ENCODE data around the gene CWC15.
"Not testable (repeated sequence)": the region's sequence is repeated elsewhere in the genome, so short reads cannot be mapped to it uniquely, and the experiment has no call there.

CWC15 gene

DNA sequence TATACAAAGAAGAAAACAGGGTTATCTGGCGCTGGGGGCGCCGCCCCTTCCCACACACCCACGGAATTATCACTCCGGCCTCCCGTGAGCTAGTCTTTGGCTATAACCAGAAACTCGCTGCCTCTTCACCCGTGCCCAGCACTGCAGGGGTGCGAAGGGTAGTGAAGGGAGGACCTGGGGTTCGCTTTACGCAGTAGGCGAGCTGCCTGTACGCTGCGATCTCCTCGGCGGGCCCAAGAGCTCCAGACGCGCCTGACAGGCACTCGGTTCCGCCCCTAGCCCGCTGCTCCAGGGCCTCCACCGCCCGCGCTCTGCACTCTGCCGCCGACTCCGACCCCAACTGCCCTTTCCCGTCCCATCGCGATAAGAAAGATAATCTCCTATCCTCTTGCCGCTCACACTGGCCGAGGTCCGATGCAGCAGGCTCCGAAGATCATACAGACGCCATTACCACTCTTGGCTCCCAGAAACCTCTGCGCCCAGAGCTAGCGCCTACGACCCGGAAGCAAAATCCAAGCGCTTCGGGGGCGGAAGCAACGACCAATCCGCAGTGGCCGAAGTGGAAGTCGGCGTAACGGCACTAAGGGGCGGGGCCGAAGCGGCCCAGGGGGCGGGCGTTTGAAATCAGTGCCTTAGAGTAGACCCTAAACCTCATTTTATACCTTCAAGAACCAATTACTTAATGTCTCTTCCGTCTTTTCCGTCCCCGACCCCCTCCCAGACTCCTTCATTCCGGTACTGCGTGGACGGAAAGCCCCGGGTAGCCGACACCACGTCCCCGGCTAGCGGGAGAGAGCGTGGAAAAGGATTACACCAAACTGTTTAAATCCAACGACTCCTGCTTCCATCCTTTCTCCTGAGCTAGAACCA lies at the start of gene CWC15, which contains the start of gene KDM4D:
TSS of gene CWC15 (minus strand) at position 458 of the 870 bp plus-strand sequence. CDS start 1,371 bp downstream, outside the sequence.
TSS of gene KDM4D (plus strand) at position 611 of the 870 bp plus-strand sequence. CDS start 23,664 bp downstream, outside the sequence.
- DNase-seq: peak; percentile 97

DNA sequence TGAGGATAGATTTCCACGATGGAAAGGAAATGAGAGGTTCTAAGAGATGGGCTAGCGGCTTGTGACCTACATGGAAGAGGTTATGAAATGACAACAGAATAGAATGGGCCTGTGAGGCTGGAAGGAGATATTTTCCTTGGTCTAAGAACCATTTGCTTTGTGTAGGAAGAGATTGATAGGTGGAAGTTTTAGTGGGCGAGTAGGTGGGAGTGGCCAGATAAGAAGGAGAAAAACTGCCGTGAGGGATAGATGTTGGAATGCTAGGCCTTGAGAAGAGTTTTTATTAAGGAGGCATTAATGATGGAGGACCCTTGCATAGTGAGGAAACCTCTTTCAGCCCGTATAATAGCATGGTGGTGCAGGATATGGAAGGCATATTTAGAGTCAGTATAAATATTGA lies 48.1 kb upstream of the CWC15 start:
- DNase-seq: not testable (repeated sequence)

DNA sequence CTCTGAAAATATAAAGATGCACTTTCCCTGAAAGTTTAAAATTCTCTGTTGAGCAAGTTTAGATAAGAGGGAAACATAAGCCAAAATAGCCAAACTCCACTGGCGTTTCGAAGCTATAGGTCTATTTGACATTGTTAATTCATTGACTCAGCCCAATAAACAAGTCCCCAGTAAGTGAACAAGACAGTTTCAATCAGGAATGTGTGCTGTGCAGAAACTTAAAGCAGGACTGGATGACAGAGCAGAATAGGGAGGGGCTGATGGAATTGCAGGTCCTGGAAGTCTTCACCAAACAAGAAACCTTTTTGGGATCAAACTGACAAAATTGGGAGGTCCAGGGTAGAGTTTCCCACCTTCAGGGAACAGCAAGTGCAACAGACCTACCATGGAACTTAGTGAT lies 42.8 kb upstream of the CWC15 start:
- no peak for DNase-seq

DNA sequence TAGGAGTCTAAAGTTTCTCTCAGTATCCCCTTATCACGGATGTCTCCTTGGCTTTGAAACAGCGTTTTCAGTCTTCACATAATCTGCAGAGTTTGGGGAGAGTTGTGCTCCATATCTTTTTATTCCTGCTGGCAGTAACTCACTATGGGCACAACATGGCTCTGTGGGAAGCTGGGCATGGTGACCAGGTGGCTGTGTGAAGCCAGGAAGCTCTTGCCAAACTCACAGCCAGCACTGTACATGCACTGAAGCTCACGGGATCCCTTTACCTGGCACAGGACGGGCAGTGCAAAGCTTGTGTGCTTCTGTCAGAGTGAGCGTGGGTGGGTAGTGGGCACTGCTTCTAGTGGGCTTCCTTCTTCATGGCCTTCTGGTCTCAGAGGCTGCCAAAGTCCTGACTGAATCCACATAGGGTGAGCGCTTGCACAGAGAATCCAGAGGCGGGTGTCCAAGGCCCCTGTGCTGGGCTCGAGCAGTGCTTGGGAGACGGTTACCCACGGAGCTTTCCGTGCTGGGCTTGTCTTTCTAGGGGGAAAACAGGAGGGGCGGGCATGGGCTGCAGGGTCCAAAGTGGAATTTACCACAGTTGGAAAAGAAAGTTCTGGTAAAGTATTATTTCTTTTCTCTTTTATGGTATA lies 40.9 kb upstream of the CWC15 start:
- no peak for DNase-seq

DNA sequence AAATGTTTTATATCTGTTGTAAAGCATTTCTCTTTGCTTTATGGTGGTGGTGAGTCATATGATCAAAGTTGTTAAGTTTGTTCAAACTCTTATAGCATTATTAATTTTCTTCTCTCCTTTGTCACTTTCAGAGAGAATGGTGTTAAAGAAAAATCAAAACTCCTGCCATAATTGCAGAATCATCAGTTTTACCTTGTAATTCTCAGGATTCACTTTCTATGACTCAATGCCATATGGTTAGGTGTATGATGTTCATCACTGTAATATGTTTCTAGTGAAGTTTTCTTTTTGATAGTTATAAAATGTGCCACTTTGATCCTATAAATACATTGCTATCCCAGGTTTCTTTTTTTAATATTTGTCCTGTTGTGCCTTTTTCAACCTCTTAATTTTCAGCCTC lies 38.0 kb upstream of the CWC15 start:
- DNase-seq: no peak

DNA sequence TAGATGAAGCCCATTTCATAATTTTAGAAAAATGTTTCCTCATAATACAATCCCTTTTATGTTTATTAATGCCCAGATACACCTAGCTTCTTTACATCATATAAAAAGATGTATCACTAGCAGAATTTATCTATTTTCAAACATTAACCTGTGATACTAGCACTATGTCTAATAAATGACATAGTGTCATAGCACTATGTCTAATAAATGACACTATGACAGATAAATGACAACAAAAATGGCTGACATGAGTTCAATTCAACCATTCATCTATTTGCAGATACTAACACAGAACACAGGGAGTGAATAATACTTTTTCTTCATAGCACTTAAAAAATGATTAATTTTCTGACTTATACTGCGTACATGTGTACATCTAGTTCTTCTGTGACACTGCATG lies 32.3 kb upstream of the CWC15 start:
- no peak for DNase-seq

DNA sequence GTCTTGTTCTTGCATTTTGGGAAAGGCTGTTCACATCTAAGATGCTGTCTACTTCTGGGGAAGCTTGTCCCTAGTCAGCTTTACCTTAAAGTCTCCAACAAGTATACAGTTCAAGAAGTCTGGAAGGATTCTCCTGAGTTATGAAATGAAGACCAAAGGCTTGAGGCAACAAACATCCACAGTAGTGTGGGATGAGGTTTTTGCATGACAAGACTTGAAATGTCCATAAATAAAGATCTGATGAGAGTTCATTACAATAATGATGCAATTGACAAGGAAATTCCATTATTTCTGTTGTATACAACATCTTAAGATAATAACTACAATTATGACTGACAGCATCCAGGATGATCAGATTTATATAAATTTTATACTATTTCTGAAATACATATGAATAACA lies 30.4 kb upstream of the CWC15 start:
- DNase-seq: no peak

DNA sequence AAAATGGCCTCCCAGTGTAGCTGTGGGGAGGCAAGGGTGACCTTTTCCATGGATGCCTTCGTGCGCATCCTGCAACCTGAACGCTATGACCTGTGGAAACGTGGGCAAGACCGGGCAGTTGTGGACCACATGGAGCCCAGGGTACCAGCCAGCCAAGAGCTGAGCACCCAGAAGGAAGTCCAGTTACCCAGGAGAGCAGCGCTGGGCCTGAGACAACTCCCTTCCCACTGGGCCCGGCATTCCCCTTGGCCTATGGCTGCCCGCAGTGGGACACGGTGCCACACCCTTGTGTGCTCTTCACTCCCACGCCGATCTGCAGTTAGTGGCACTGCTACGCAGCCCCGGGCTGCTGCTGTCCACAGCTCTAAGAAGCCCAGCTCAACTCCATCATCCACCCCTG lies 24.9 kb upstream of the CWC15 start:
- DNase-seq: no peak

DNA sequence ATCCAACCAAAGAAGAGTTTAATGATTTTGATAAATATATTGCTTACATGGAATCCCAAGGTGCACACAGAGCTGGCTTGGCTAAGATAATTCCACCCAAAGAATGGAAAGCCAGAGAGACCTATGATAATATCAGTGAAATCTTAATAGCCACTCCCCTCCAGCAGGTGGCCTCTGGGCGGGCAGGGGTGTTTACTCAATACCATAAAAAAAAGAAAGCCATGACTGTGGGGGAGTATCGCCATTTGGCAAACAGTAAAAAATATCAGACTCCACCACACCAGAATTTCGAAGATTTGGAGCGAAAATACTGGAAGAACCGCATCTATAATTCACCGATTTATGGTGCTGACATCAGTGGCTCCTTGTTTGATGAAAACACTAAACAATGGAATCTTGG lies 24.1 kb upstream of the CWC15 start:
- DNase-seq: peak; percentile 21

DNA sequence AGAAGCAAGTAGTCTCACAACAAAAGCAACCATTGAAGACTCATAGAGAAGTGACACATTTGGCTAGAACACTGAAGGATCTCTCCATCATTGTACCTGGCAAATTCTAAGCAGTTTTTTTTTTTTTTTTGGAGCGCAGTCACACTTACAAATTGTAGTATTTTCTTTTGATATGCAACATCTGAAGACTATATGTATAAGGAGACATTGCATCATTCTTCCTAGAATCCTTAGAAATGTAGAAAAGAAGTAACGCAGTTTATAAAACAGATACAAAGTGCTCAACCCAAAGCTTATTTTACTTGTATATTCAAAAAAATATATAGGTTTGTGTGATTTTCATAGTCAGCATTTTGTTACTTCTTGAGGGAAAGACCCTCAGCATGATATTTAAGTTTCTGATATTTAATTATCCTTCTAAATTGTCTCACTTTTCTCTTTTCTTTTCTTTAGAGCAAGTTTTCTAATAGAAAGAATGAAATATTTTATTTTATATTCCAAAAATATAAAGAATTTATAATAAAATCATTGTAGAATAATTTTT lies 20.1 kb upstream of the CWC15 start:
- DNase-seq: no peak

DNA sequence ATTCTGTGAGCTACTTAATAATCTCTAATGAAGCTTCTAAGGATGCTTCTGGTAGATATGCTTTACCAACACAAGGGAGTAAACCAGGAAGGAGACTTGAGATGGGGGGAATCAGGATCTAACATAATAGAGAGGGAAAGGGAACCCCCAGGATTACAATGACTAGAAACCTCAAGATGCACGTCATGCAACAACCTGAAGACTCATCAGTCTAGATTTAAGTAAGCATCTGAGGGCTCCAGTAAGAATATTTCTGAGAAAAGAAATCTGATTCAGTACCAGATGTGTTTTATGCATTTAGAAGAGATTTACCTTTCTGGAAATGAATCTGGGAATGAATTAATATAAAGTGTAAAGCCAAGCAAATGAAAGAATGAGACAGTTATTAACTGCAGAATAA lies 15.4 kb upstream of the CWC15 start:
- no peak for DNase-seq

DNA sequence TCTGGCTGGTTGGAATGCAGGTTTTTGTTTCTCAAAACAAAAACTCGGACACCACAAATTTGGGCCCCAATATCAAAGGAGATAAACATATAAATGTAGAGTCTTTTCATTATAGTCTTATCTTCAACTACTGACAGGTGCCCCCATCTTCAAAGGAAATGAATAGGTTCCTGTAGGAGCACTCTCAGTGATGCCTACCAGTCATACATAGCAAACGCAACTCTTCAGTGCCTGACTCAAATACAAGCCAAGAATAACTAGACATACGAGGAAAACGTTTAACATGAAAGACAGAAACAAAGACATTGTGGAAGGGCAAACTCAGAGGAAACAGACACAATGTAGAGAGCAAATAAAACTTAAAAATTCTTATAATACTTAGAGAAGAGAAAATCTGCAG lies 14.0 kb upstream of the CWC15 start:
- no peak for DNase-seq

DNA sequence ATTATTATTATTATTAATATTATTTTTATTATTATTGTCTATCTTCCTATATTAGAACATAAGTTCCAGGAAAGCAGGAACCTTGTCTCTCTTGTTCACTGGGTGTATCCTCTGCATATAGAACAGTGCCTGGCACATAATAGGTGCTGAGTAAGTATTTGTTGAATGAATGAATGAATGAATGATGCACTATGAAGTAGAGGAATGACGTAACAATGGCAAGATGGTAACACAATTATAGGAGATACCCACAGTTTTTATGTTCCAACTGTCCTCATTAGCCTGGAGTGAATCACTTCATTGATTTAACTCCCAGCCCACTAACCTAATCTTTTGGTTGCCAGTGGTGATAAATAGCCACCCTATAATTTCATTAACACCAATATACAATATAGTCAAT lies 2.2 kb upstream of the CWC15 start:
- no peak for DNase-seq

DNA sequence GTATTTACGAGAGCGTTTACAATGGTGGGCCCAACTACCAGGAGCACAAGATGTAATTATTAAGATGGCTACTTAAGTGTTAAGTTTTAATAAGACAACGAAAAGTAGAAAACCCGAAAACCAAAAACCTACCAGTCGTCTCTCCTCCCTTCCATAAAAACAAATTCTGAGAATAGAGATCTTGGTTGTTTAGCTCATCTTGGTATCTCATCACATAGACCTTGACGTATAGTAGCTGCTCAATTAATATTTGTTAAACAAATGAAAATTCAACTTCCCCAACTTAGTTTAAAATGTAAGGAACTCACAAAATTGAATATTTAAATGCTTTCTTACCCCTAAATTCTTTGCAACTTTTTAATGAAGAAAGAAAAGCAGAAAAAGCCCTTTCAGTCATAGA lies 822 bp upstream of the CWC15 start:
- no peak for DNase-seq

DNA sequence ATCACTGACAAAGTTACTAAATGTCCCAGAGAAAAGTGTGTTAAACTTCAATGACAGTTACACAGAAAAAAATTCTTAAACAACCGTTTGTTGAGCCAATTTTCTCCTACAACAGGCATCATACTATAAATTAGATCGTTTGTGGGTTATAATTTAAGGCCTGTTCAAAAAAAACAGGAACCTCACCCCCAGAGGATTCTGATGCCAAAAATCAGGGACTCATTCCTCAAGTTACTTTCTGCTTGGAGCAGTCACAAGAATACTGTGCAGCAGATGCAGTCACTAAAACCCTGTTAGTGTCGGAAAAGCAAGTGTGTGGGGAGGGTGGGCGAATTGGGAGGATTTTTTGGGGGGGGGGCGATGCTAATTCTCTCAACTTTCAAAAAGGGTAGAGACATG lies 657 bp downstream of the CWC15 start:
- no peak for DNase-seq

DNA sequence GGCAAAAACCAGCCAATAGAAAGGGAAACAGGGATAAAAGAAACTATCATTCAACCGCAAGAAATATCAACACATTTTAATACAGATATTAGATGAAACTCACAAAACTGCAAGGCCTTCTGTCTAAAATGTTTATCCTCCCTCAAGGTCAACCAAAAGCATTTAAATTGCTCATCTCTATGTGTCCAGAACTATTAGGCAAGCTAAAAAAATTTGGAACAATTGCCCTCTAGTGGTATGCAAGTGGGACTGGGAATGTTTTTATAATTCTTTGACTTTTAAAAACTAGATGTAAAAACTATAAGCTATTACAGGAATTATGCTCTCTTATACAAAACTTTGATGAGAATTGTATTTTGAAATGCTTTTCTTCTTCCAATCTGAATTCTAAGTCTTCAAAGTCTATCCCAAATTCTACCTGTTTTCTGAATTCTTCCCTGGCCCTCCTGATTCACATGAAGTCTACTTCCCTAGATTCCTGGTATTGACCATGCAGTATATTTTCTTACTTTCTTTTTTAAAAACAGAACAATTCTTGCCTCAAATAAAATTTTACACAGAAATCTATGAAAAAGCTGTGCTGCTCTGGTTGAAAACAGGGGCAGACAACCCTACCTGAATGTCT lies 4.9 kb downstream of the CWC15 start:
- DNase-seq: peak; percentile 31

DNA sequence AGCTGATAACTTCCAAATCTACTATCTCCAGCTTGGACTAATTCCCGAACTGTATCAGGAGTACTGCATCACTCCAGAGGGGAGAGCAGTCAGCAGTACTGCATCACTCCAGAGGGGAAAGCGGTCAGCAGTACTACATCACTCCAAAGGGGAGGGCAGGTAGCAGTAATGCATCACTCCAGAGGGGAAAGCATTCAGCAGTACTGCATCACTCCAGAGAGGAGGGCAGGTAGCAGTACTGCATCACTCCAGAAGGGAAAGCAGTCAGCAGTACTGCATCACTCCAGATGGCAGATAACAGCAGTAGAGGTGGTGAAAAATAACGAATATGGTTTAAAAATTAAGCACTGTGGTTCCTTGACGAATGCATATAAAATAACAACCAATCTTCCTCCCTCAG lies 8.4 kb downstream of the CWC15 start:
- no peak for DNase-seq

DNA sequence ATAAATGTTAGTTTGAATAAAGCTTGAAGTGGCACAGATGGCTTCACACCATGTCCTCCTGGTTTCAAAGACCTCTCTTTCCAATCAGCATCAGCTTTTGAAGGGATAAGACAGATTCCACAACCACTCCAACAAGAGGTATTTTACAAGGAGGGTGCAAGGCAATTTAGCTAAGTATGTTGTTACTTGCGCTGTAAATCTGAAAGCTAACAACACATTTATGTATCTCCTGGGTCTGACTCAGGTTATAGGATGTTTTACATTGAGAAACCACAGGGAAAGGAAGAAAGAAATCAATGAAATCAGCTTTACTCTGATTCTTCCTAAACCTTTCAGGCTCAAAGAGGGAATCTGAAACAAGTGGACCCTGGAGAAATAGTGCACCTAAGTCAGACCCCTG lies 12.1 kb downstream of the CWC15 start:
- DNase-seq: no peak

DNA sequence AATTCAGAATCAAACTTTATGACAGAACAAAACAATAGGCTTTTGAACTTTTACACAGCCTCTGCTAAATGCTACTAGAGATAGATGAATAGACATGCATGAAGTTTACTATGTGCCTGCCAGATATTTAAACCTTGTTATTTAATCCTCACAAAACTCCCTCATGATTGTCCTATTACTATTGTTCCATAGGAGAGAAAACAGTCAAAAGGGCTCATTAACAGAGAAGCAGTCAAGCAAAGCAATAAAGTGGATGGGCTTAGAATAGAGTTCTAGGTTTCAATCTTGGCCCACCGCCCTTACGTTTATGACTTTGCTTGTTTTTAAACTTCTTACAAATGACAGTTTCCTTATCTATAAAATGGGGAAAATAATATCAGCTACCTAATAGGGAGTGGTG lies 12.9 kb downstream of the CWC15 start:
- no peak for DNase-seq

DNA sequence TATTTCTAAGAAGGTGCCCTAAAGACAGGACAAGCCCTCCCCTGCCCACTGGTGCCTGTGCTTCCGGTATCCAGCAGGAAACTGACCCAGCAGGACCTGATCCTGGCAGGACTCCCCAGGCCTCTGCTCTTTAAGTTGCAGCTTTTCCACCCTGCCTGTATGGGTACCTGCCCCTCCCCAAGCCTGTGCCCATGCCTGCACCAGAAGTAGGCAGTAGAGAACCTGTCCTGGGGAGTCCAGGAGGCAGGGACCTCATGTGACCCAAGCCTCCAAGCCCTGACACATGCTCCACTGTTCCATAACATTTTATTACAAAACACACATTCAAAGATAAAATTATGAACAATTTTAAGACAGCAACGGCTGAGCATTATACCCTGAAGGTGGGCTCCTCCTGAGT lies 14.2 kb downstream of the CWC15 start:
- DNase-seq: no peak

DNA sequence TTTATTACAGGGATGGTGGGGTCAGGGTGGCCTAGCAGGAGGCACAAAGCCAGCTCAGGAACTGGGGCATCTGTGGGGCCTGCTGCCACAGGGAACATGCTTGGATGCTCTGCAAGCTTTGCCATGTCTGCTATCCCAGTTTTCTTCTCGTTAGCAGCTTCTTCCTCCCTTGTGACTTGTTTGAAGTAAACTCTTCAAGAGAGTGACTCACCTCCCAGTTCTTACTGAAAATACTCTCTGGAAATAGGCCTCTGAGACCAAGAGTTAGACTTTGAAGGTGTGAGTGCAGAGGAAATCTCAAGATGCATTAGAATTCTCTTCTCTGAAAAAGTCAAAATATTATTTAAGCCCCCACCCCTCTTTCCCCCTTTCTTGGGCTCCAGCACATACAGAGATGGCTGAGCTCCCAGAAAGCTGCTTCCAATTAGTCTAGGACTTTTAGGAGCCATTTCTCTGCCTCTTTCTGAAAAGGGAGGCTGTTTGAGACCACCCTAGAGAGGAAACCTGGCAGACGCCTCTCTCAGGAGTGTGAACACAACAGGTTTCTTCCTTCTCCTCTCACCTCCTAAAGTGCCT lies 15.1 kb downstream of the CWC15 start:
- no peak for DNase-seq

DNA sequence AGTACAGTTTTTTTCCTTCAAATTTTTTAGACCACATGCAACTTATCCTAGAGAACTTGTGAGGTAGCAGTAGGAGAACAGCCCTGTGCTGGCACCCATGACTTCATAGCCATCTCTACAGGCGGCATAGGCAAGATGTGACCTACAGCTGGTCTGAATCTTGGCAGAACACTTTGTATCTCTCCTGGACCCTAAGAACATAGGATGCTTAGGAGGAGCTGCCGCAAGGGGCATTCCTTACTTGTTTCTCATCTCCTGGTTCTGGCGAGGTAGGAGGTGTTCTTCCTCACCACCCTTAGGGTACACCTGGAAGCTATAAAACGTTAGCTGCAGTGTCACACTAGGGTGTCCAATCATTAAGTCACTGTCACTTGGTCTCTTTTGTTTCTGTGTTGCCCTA lies 16.4 kb downstream of the CWC15 start:
- DNase-seq: no peak

DNA sequence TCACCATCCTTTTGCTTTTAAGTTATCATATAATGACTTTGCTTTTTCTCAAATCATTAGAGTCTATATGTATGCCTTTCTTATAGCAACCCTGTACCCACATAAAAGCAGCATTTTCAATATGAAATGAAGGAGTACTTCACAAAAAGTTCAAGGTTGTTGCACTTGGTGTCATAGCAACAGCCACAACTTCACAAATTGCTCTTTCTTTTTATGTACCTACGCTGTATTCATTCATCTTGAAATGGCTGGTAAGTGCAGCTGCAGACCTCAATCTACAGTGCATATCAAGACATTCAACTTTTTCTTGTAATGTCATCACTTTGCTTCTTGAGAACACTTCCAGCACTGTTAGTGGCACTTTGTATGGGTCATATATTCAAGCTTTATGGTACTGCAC lies 18.6 kb downstream of the CWC15 start:
- DNase-seq: no peak
